Thyroid gland (tissue), 4 donors: Measurements from ENCODE around the gene SCN4A. TPM values are rescaled to one million over a fixed set of nuclear protein-coding genes. Genes with fewer than 3 reads are reported as not detected.

Experiments
- DNase-seq, 2 donors: peaks; one replicate each; pipeline ENCODE4 v3.0.0-alpha.2; 2019
- H3K27ac ChIP-seq, 3 donors: fragments of 200-600 bp; sonication (generic); 1 replicate in 2 of 3; 2 replicates in 1 of 3; pipeline ENCODE4 v1.5.1; 2016 to 2019; ENCODE audit warnings: mild to moderate bottlenecking in 1 of 3, moderate library complexity in 1 of 3
- H3K27me3 ChIP-seq: fragments of 200-600 bp; sonication (generic); one replicate; pipeline ENCODE4 v1.5.1; 2019
- H3K36me3 ChIP-seq, 2 donors: fragments of 200-600 bp; sonication (generic); one replicate each; pipeline ENCODE4 v1.5.1; 2016 to 2019
- H3K4me1 ChIP-seq, 2 donors: fragments of 200-600 bp; sonication (generic); one replicate each; pipeline ENCODE4 v1.5.1; 2017 to 2019
- H3K4me3 ChIP-seq, 3 donors: fragments of 200-600 bp; sonication (generic); replicated peaks in 1 of 3; 1 replicate in 2 of 3; 2 replicates in 1 of 3; pipeline ENCODE4 v1.5.1; 2016; ENCODE audit warnings: mild to moderate bottlenecking in 1 of 3
- H3K9me3 ChIP-seq: fragments of 200-600 bp; sonication (generic); one replicate; pipeline ENCODE4 v1.5.1; 2017
- POLR2A ChIP-seq, 2 donors: fragments of 450-650 bp; IDR thresholded peaks; one replicate each; pipeline ENCODE4 v1.6.1; 2017; ENCODE audit warnings: antibody characterized with exemption in 2 of 2, mild to moderate bottlenecking in 2 of 2, moderate library complexity in 1 of 2
- whole genome bisulfite sequencing, 2 donors: methylation state at CpG; one replicate each; pipeline ENCODE4 v1.1.5; 2017; 5-methylcytosine and 5-hydroxymethylcytosine counted together
- intact Hi-C: fragments of 100-400 bp; cut with DNase I; formaldehyde crosslinking; loops from one replicate; pipeline ENCODE4 v1.15.1; 2023
- total RNA-seq, 4 donors: library from RNA; depleted of rRNA; stranded (reverse); fragments of >200 nt; gene quantifications; one replicate each; pipeline ENCODE4 v1.2.3, GENCODE V29; 2016
- TF ChIP-seq, protein P1 (sequence below), 6 experiments: fragments of 200-600 bp in 3 of 6; fragments of 450-650 bp in 3 of 6; sonication (generic) in 3 of 6; IDR thresholded peaks; one replicate each; pipeline ENCODE4 v1.5.1; 2016 to 2019; ENCODE audit warnings: antibody characterized with exemption in 6 of 6, mild to moderate bottlenecking in 2 of 6, inconsistent platforms in 1 of 6, moderate library complexity in 1 of 6

Gene SCN4A
- total RNA-seq, 4 donors from 2014 or later = 2.4 to 7.1 (median 4.0) TPM

DNA sequence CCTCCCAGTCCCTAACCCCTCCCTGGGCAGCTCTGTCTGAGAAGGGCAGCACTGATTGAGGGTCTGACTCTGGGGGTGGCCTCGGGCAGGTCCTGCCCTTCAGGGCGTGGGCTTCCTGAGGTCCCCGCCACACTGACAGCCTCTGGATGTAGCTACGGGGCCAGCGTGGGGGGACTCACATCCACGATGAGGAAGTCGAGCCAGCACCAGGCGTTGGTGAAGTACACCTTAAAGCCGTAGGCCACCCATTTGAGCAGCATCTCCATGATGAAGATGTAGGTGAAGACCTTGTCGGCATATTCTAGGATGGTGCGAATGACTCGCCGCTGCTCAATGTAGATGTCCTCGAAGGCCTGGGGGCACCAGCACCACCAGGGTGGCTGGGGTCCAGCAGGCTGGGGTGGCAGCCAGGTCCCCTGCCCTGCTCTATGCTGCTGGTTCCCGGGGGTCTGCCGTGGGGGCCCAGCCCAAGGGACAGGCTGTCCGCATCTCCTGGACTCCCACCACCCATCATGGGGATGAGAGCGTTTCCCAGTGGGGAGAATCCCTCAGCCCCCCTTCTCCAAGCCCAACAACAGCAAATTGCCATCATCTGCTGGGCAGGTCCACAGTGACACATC is 24.9 kb downstream of the SCN4A start:
- intact Hi-C loops = no loop called here
- no peaks in the 10 kb centered on the region for H3K9me3 ChIP-seq
- H3K27ac ChIP-seq = no peak overlapping the region
- no peak overlapping the region for H3K4me3 ChIP-seq
- H3K36me3 ChIP-seq = no peaks in the 10 kb centered on the region
- DNase-seq = no peak
- TF ChIP-seq, protein P1, sequence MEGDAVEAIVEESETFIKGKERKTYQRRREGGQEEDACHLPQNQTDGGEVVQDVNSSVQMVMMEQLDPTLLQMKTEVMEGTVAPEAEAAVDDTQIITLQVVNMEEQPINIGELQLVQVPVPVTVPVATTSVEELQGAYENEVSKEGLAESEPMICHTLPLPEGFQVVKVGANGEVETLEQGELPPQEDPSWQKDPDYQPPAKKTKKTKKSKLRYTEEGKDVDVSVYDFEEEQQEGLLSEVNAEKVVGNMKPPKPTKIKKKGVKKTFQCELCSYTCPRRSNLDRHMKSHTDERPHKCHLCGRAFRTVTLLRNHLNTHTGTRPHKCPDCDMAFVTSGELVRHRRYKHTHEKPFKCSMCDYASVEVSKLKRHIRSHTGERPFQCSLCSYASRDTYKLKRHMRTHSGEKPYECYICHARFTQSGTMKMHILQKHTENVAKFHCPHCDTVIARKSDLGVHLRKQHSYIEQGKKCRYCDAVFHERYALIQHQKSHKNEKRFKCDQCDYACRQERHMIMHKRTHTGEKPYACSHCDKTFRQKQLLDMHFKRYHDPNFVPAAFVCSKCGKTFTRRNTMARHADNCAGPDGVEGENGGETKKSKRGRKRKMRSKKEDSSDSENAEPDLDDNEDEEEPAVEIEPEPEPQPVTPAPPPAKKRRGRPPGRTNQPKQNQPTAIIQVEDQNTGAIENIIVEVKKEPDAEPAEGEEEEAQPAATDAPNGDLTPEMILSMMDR (IDR thresholded peaks at IDR 0.05) = no peak
- no peaks in the 10 kb centered on the region for H3K27me3 ChIP-seq
- peaks cover 15 to 20% of the 10 kb centered on the region in 2 donors for H3K4me1 ChIP-seq
- 90 to 93% methylated on average over 9 to 17 of the region's 18 CpGs for WGBS, 2 donors

DNA sequence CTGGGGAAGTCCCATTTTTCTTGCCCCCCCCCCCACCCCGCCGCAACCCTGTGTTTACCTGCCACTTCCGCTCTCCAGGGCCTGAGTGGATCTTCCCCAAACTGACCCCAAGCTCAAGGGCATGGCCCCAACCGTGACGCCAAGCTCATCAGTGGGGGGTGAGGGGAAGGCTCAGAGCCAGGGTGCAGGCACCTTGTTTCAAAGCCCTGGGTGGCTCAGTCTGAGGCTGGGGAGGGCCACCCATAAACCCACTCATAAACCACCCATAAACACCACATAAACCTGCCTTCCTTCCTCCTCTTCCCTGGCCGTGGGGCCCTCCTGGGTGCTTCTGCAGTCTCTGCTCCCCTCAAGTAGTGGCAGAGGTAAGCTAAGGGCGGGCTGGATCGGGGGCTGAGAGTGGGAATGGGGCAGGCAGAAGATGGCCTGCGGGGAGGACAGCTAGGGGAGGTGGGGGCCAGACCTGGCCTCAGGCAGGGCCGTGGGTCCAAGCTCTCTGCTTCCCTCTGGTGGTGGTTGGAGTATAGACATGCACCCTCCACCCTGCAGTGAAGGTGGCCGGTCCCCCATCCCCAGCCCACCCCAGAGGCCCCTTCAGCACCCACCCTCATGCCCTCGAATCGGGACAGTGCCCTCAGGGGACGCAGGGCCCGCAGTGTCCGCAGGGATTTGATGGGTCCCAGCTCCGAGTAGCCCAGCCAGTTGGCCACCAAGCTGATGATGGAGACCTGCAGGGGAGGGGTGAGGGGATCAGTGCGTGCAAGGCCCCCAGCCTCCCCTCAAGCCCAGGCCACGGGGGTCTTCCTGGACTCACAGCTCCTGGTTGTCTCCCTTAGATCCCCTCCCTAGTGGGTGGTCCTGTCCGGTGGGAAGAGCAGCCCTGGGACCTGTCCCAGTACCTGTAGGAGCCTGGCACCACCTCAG is 26.0 kb downstream of the SCN4A start:
- Histone ChIP-seq H3K4me1 (peaks cover 15 to 20% of the 10 kb centered on the region in 2 donors), H3K4me3 (no peak overlapping the region), H3K36me3 (no peaks in the 10 kb centered on the region), H3K9me3 (no peaks in the 10 kb centered on the region), H3K27me3 (no peaks in the 10 kb centered on the region), H3K27ac (peak overlapping the region; percentile 42 to 81 (median 67))
- WGBS, 2 donors = 32 to 36% methylated on average over 9 to 10 of the region's 20 CpGs
- DNase-seq = peak; percentile 52 to 56
- TF ChIP-seq POLR2A (IDR thresholded peaks at IDR 0.05) = no peak
- TF ChIP-seq, protein P1 (IDR thresholded peaks at IDR 0.05) = peak; percentile 60 to 87 (median 70)
- intact Hi-C loops = no loop called here

DNA sequence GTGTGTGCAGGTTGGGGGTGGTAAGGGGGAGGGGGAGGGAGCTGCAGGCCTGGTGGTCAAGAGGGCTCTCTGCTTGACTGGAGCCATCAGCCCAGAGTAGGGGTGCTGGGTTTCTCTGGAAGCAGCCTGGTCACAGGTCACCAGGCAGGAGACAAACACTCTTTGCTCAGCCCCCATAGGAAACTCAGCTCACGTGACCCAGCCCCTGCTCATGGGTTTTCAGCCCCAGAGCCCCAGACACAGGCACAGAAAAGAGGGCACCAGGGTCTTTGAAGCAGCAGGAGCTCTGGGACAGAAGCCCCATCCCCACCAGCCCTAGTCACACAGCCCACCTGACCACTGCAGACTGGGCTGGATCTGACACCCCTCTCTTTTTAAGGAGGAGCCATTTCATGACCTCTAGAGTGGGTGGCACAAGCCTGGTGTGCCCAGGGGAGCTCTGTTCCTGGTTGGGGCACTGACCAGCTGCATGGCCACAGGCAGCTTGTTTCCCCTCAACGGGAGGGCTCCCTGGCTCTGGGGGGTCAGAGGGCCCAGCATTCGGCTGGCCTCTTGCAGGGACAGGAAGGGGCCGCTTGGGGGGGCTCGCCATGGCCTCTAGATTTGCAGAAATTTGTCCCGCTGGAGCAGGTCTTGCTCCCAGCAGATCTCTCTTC is 26.8 kb downstream of the SCN4A start:
- TF ChIP-seq, protein P1 (IDR thresholded peaks at IDR 0.05) = no peak
- no peak for TF ChIP-seq POLR2A (IDR thresholded peaks at IDR 0.05)
- WGBS, 2 donors = 55 to 58% methylated on average over 2 to 6 of the region's 6 CpGs
- no peaks in the 10 kb centered on the region for H3K9me3 ChIP-seq
- H3K27ac ChIP-seq = peak overlapping the region; percentile 42 to 81 (median 67)
- DNase-seq = peak; percentile 64 to 81
- H3K4me1 ChIP-seq = peaks cover 15 to 20% of the 10 kb centered on the region in 2 donors
- no peaks in the 10 kb centered on the region for H3K27me3 ChIP-seq
- intact Hi-C loops = no loop called here
- no peaks in the 10 kb centered on the region for H3K36me3 ChIP-seq
- no peak overlapping the region for H3K4me3 ChIP-seq

GRCh38 chr17:63944736-63945499 is 27.8 kb downstream of the SCN4A start:
- WGBS, 2 donors = 85 to 86% methylated on average over 13 to 24 of the region's 24 CpGs
- intact Hi-C loops = no loop called here
- no peaks in the 10 kb centered on the region for H3K9me3 ChIP-seq

More at GRCh38 chr17:63944736-63945499, 27.8 kb downstream of the SCN4A start:
- Histone ChIP-seq H3K27me3 (no peaks in the 10 kb centered on the region), H3K4me3 (no peak overlapping the region), H3K27ac (no peak overlapping the region), H3K4me1 (peaks cover 15 to 20% of the 10 kb centered on the region in 2 donors), H3K36me3 (no peaks in the 10 kb centered on the region)
- TF ChIP-seq, protein P1 (IDR thresholded peaks at IDR 0.05) = no peak
- TF ChIP-seq POLR2A (IDR thresholded peaks at IDR 0.05) = no peak
- DNase-seq = peak; percentile 34 to 53
